ENCODE results near the gene SH3PXD2B. TPM values are rescaled to one million over a fixed set of nuclear protein-coding genes. Genes with fewer than 3 reads are reported as not detected.
"Not testable (repeated sequence)": the region's sequence is repeated elsewhere in the genome, so short reads cannot be mapped to it uniquely, and the experiment has no call there.

The SH3PXD2B gene
- total and polyA plus RNA-seq, 8 donors = 6.7 to 63.0 (median 20.5) TPM

- Histone ChIP-seq H3K27ac (no peak overlapping the region), H3K27me3 (no peaks in the 10 kb centered on the region), H3K9me3 (no peaks in the 10 kb centered on the region), H3K4me1 (peaks cover 0 to 11% (median 4%) of the 10 kb centered on the region in 4 donors), H3K4me3 (no peak overlapping the region), H3K36me3 (no peaks in the 10 kb centered on the region)
- 38 to 58% (median 42%) methylated on average over 5 of the region's 5 CpGs for WGBS, 5 donors
- DNase-seq = peak; percentile 68 to 89
- intact Hi-C loops (cut with DNase I; ENCODE audit: low total_unique reads) = loop anchor here (10.0 kb wide), 1 partner anchor 98 kb away; the partner anchor contains the start of gene EFCAB9
- TF ChIP-seq CTCF (IDR thresholded peaks at IDR 0.05) (peak in 5 of 7 experiments; percentile 61 to 73 (median 67)), POLR2AphosphoS5 (IDR thresholded peaks at IDR 0.05) (peak in 1 of 3 donors; percentile 74), POLR2A (IDR thresholded peaks at IDR 0.05) (no peak)
Observed at GRCh38 chr5:172293054-172293744, 161.1 kb downstream of the SH3PXD2B start.

- not testable (repeated sequence) for H3K27ac ChIP-seq, H3K27me3 ChIP-seq, H3K4me3 ChIP-seq, DNase-seq, H3K36me3 ChIP-seq, H3K9me3 ChIP-seq
- 75 to 84% (median 80%) methylated on average over 5 of the region's 5 CpGs for WGBS, 5 donors
- peaks cover 0 to 11% (median 4%) of the 10 kb centered on the region in 4 donors for H3K4me1 ChIP-seq
- intact Hi-C loops (cut with DNase I; ENCODE audit: low total_unique reads) = loop anchor here (10.0 kb wide), 1 partner anchor 97 kb away; the partner anchor contains the start of gene EFCAB9
Observed at GRCh38 chr5:172291837-172292236, 162.5 kb downstream of the SH3PXD2B start.

GRCh38 chr5:172288465-172288864 lies 165.9 kb downstream of the SH3PXD2B start:
- no peaks in the 10 kb centered on the region for H3K36me3 ChIP-seq
- H3K27ac ChIP-seq = no peak overlapping the region
- no peak overlapping the region for H3K4me3 ChIP-seq
- H3K27me3 ChIP-seq = no peaks in the 10 kb centered on the region
- no peaks in the 10 kb centered on the region for H3K9me3 ChIP-seq
- no peak for DNase-seq
- H3K4me1 ChIP-seq = peaks cover 0 to 16% (median 11%) of the 10 kb centered on the region in 4 donors
- 94 to 100% (median 99%) methylated on average over 4 of the region's 4 CpGs for WGBS, 5 donors
- intact Hi-C loops (cut with DNase I; ENCODE audit: low total_unique reads) = no loop called here
- TF ChIP-seq CTCF (IDR thresholded peaks at IDR 0.05) (no peak), EP300 (IDR thresholded peaks at IDR 0.05) (no peak), POLR2A (IDR thresholded peaks at IDR 0.05) (no peak), POLR2AphosphoS5 (IDR thresholded peaks at IDR 0.05) (no peak)

- H3K36me3 ChIP-seq; H3K4me3 ChIP-seq; intact Hi-C loops (cut with DNase I; ENCODE audit: low total_unique reads); H3K27ac ChIP-seq; H3K9me3 ChIP-seq; DNase-seq; H3K27me3 ChIP-seq: not testable (repeated sequence)
- H3K4me1 ChIP-seq = peaks cover 3 to 17% (median 13%) of the 10 kb centered on the region in 4 donors
- 80 to 91% (median 83%) methylated on average over 3 of the region's 3 CpGs for WGBS, 5 donors
Observed at GRCh38 chr5:172287140-172287539, 167.2 kb downstream of the SH3PXD2B start.

GRCh38 chr5:172285226-172286143 lies 168.8 kb downstream of the SH3PXD2B start:
- 74 to 81% (median 77%) methylated on average over 13 to 15 of the region's 15 CpGs for WGBS, 5 donors
- no peak for DNase-seq
- H3K4me3 ChIP-seq = no peak overlapping the region
- no peaks in the 10 kb centered on the region for H3K36me3 ChIP-seq
- H3K27me3 ChIP-seq = no peaks in the 10 kb centered on the region
- H3K27ac ChIP-seq = peak overlapping the region in 2 of 5 donors; percentile 89 to 91
- intact Hi-C loops (cut with DNase I; ENCODE audit: low total_unique reads) = no loop called here
- peaks cover 18 to 34% (median 26%) of the 10 kb centered on the region in 4 donors for H3K4me1 ChIP-seq
- no peaks in the 10 kb centered on the region for H3K9me3 ChIP-seq
- no peak for TF ChIP-seq CTCF (IDR thresholded peaks at IDR 0.05)
- no peak for TF ChIP-seq EP300 (IDR thresholded peaks at IDR 0.05)
- TF ChIP-seq POLR2A (IDR thresholded peaks at IDR 0.05) = no peak
- TF ChIP-seq POLR2AphosphoS5 (IDR thresholded peaks at IDR 0.05) = no peak

Measured in stomach (tissue), 9 donors.